H1 (cell line): ENCODE measurements around the gene SMARCD1. TPM values are rescaled to one million over a fixed set of nuclear protein-coding genes. Genes with fewer than 3 reads are reported as not detected.

Source experiments
- CTCF ChIA-PET: fragments of 300-600 bp; sonication (Branson Sonifier 250); formaldehyde crosslinking; loops from one replicate; lab custom pipeline; 2021; ENCODE audit not compliant: partially characterized antibody; lab: Charles Lee
- POLR2A ChIA-PET: fragments of 300-600 bp; sonication (Branson Sonifier 250); formaldehyde crosslinking; loops from one replicate; lab custom pipeline; 2021; ENCODE audit warnings: inconsistent platforms; ENCODE audit not compliant: partially characterized antibody; lab: Charles Lee
- DNase-seq, 2 experiments: peaks; one replicate each; pipeline versions ENCODE4 v3.0.0 to v3.0.0-alpha.2; 2010 to 2022; ENCODE audit warnings: low spot score in 2 of 2, low read depth in 1 of 2, mixed read lengths in 1 of 2
- FAIRE-seq: peaks from 2 replicates; lab custom pipeline; 2011; peaks lifted over from hg19 to GRCh38; lab: Jason Lieb, UNC
- H2AFZ ChIP-seq: 2 replicates; pipeline ENCODE4 v1.8.1; 2012; ENCODE audit warnings: low read length, inconsistent platforms
- H2AK5ac ChIP-seq: 2 replicates; pipeline ENCODE4 v1.6.1; 2013; ENCODE audit warnings: low read depth, low read length
- H2BK120ac ChIP-seq: replicated peaks from 2 replicates; pipeline ENCODE3; 2013; ENCODE audit warnings: low read depth, low read length, inconsistent platforms
- H2BK12ac ChIP-seq: 2 replicates; pipeline ENCODE4 v1.6.1; 2013; ENCODE audit warnings: low read depth, low read length
- H2BK15ac ChIP-seq: 2 replicates; pipeline ENCODE4 v1.6.1; 2013; ENCODE audit warnings: low read length
- H2BK20ac ChIP-seq: 2 replicates; pipeline ENCODE4 v1.6.1; 2013; ENCODE audit warnings: low read length
- H2BK5ac ChIP-seq: 2 replicates; pipeline ENCODE4 v1.6.1; 2013; ENCODE audit warnings: low read depth, low read length
- H3K14ac ChIP-seq: 2 replicates; pipeline ENCODE4 v1.6.1; 2013; ENCODE audit warnings: inconsistent platforms; ENCODE audit not compliant: insufficient read length
- H3K18ac ChIP-seq: 2 replicates; pipeline ENCODE4 v1.6.1; 2013; ENCODE audit warnings: low read length; ENCODE audit errors: extremely low read depth
- H3K23ac ChIP-seq: 2 replicates; pipeline ENCODE4 v1.6.1; 2013; ENCODE audit warnings: inconsistent platforms; ENCODE audit not compliant: insufficient read length
- H3K23me2 ChIP-seq: 2 replicates; pipeline ENCODE4 v1.6.1; 2013; ENCODE audit warnings: low read depth, low read length
- H3K27ac ChIP-seq: 2 replicates; pipeline ENCODE4 v1.6.1; 2011; ENCODE audit warnings: low read depth, low read length, inconsistent platforms
- H3K27me3 ChIP-seq, 4 experiments: replicated peaks in 1 of 4; 1 replicate in 1 of 4; 2 replicates in 3 of 4; pipeline versions ENCODE4 v1.6.1 to v1.8.1; 2011 to 2013; ENCODE audit warnings: low read length in 3 of 4, mild to moderate bottlenecking in 3 of 4, inconsistent platforms in 2 of 4, mixed read lengths in 2 of 4, moderate library complexity in 1 of 4; ENCODE audit not compliant: control insufficient read depth in 3 of 4, insufficient read depth in 3 of 4; ENCODE audit errors: extremely low read depth in 1 of 4
- H3K36me3 ChIP-seq, 4 experiments: 2 replicates each; pipeline versions ENCODE4 v1.6.1 to v1.8.1; 2011 to 2013; ENCODE audit warnings: mild to moderate bottlenecking in 4 of 4, low read length in 3 of 4, moderate library complexity in 2 of 4, control low read depth in 1 of 4, inconsistent platforms in 1 of 4; ENCODE audit not compliant: insufficient read depth in 4 of 4, control insufficient read depth in 2 of 4
- H3K4ac ChIP-seq: replicated peaks from 2 replicates; pipeline ENCODE3; 2013; ENCODE audit warnings: low read length, low read depth, mixed read lengths, inconsistent platforms; ENCODE audit not compliant: insufficient read length
- H3K4me1 ChIP-seq, 4 experiments: replicated peaks in 1 of 4; 1 replicate in 1 of 4; 2 replicates in 3 of 4; pipeline versions ENCODE4 v1.6.1 to v1.8.1; 2011 to 2013; ENCODE audit warnings: low read length in 3 of 4, inconsistent platforms in 2 of 4, mixed read lengths in 1 of 4; ENCODE audit not compliant: insufficient read depth in 4 of 4, control insufficient read depth in 3 of 4
- H3K4me2 ChIP-seq, 2 experiments: 2 replicates each; pipeline versions ENCODE4 v1.6.1 to v1.8.1; 2011 to 2013; ENCODE audit warnings: low read depth in 2 of 2, low read length in 2 of 2, control low read depth in 1 of 2, inconsistent platforms in 1 of 2, mild to moderate bottlenecking in 1 of 2; ENCODE audit not compliant: insufficient read depth in 1 of 2
- H3K4me3 ChIP-seq, 4 experiments: fragments of 200-600, 300-600 bp in 1 of 4; sonication (generic), shearing (Covaris generic), sonication (Bioruptor Twin) in 1 of 4; 2 replicates each; pipeline versions ENCODE4 v1.5.1 to v1.8.1; 2011 to 2016; ENCODE audit warnings: low read length in 4 of 4, low read depth in 3 of 4, control low read depth in 2 of 4, inconsistent platforms in 2 of 4, mild to moderate bottlenecking in 2 of 4, mixed read lengths in 1 of 4, moderate library complexity in 1 of 4; ENCODE audit not compliant: insufficient read depth in 2 of 4; ENCODE audit errors: extremely low read depth in 1 of 4
- H3K56ac ChIP-seq: replicated peaks from 2 replicates; pipeline ENCODE3; 2013; ENCODE audit warnings: low read depth, mild to moderate bottlenecking, mixed read lengths, low read length, inconsistent platforms; ENCODE audit not compliant: insufficient read length
- H3K79me1 ChIP-seq: 2 replicates; pipeline ENCODE4 v1.6.1; 2013; ENCODE audit warnings: low read depth, low read length, control low read depth
- H3K79me2 ChIP-seq, 2 experiments: 2 replicates each; pipeline versions ENCODE4 v1.6.1 to v1.8.1; 2012 to 2013; ENCODE audit warnings: low read length in 2 of 2, mild to moderate bottlenecking in 2 of 2, inconsistent platforms in 1 of 2; ENCODE audit not compliant: insufficient read depth in 2 of 2, control insufficient read depth in 1 of 2
- H3K9ac ChIP-seq, 4 experiments: replicated peaks in 1 of 4; 1 replicate in 1 of 4; 2 replicates in 3 of 4; pipeline versions ENCODE4 v1.6.1 to v1.8.1; 2011 to 2013; ENCODE audit warnings: low read depth in 3 of 4, low read length in 3 of 4, control low read depth in 2 of 4, mild to moderate bottlenecking in 2 of 4, moderate library complexity in 2 of 4, inconsistent platforms in 1 of 4; ENCODE audit errors: extremely low read depth in 1 of 4
- H3K9me3 ChIP-seq, 2 experiments: 2 replicates each; pipeline versions ENCODE4 v1.6.1 to v1.8.1; 2012 to 2013; ENCODE audit warnings: mild to moderate bottlenecking in 2 of 2, moderate library complexity in 2 of 2, control low read depth in 1 of 2, inconsistent platforms in 1 of 2, low read depth in 1 of 2, low read length in 1 of 2, mixed read lengths in 1 of 2; ENCODE audit not compliant: insufficient read depth in 2 of 2
- H4K20me1 ChIP-seq, 2 experiments: replicated peaks in 1 of 2; 2 replicates each; pipeline versions ENCODE3 to v1.8.1; 2011 to 2013; ENCODE audit warnings: inconsistent platforms in 2 of 2, low read length in 2 of 2, mild to moderate bottlenecking in 1 of 2; ENCODE audit not compliant: insufficient read depth in 2 of 2, control insufficient read depth in 1 of 2
- H4K5ac ChIP-seq: 2 replicates; pipeline ENCODE4 v1.6.1; 2013; ENCODE audit warnings: low read length, low read depth, mixed read lengths, inconsistent platforms; ENCODE audit not compliant: insufficient read length
- H4K8ac ChIP-seq: 2 replicates; pipeline ENCODE4 v1.8.0; 2013; ENCODE audit warnings: mild to moderate bottlenecking, moderate library complexity, low read length, inconsistent platforms; ENCODE audit not compliant: insufficient read depth; ENCODE audit errors: extremely low read depth
- H4K91ac ChIP-seq: replicated peaks from 2 replicates; pipeline ENCODE3; 2013; ENCODE audit warnings: low read length, mixed read lengths, inconsistent platforms; ENCODE audit not compliant: insufficient read length
- CTBP2 ChIP-seq: IDR thresholded peaks from 2 replicates; pipeline ENCODE4 v1.7.0; 2011; ENCODE audit warnings: borderline replicate concordance, mild to moderate bottlenecking, moderate library complexity, mixed read lengths, low read length; ENCODE audit not compliant: insufficient read depth, insufficient read length
- MAX ChIP-seq: IDR thresholded peaks from 2 replicates; pipeline ENCODE4 v1.6.1; 2012; ENCODE audit warnings: inconsistent platforms
- POLR2A ChIP-seq, 2 experiments: IDR thresholded peaks; 1 replicate in 1 of 2; 2 replicates in 1 of 2; pipeline ENCODE4 v1.6.1; 2011; ENCODE audit warnings: low read depth in 2 of 2, low read length in 2 of 2, mild to moderate bottlenecking in 2 of 2; ENCODE audit errors: control extremely low read depth in 1 of 2
- ZNF274 ChIP-seq: IDR thresholded peaks from 2 replicates; pipeline ENCODE4 v1.7.0; 2012; ENCODE audit warnings: low read length, borderline replicate concordance; ENCODE audit errors: extremely low read depth
- whole genome bisulfite sequencing, 2 experiments: shearing (Covaris generic) in 1 of 2; methylation state at CpG; one replicate each; pipeline versions ENCODE4 v1.1.6 to v1.1.7; 2013 to 2015; ENCODE audit warnings: low lambda C conversion rate in 2 of 2, mixed read lengths in 2 of 2, inconsistent platforms in 1 of 2, low coverage in 1 of 2, missing lambda C conversion rate in 1 of 2; ENCODE audit not compliant: insufficient replicate concordance in 2 of 2, insufficient coverage in 1 of 2, insufficient read length in 1 of 2; ENCODE audit errors: extremely low coverage in 1 of 2, missing lambda C conversion rate in 1 of 2; 5-methylcytosine and 5-hydroxymethylcytosine counted together
- polyA plus RNA-seq, 7 experiments: library from polyadenylated mRNA; depleted of rRNA in 3 of 7; stranded (reverse) in 5 of 7; unstranded in 2 of 7; fragments of >200 nt in 5 of 7; fragments of 200-250 nt in 2 of 7; gene quantifications; 1 replicate in 5 of 7; 2 replicates in 1 of 7; 4 replicates in 1 of 7; pipeline versions ENCODE4 v1.2.1 to v1.2.3, GENCODE V29; 2011 to 2013; ENCODE audit warnings: missing spikeins in 2 of 7, mixed read lengths in 2 of 7
- total RNA-seq: library from RNA; stranded (reverse); fragmentation: NEBNext Ultra II Directional; extraction: Animal tissue kit (Norgen Biotek cat#: 25700); gene quantifications from 2 replicates; pipeline ENCODE4 v1.2.1, GENCODE V29; 2021

The SMARCD1 gene
- total and polyA plus RNA-seq, 2 of the 8 experiments (the other 6 are each of a cell fraction or from before 2014, with no cell fraction given) = 128 to 130 TPM

- Histone ChIP-seq H3K4me2 (0 out of 4 replicates have a peak within 1 kb of the TSS, but pooled peaks of 1 of the 2 experiments have one; percentile 7), H4K5ac (no peak within 1 kb of the TSS), H3K79me1 (no peaks in the 10 kb centered on the region), H4K91ac (no peak within 1 kb of the TSS), H2AFZ (no peak within 1 kb of the TSS), H4K20me1 (peaks cover 0 to 5% of the 10 kb centered on the region in 2 experiments), H3K23ac (no peak within 1 kb of the TSS), H3K79me2 (no peaks in the 10 kb centered on the region), H4K8ac (peak within 1 kb of the TSS; percentile 7; the same call in 1 of the 2 replicates), H3K56ac (no peak within 1 kb of the TSS), H3K27ac (no peak within 1 kb of the TSS), H2BK5ac (0 out of 2 replicates have a peak within 1 kb of the TSS, but pooled peaks have one; percentile 2), H2AK5ac (no peak within 1 kb of the TSS), H3K4me1 (peaks cover 2 to 9% (median 6%) of the 10 kb centered on the region in 4 experiments; a peak in 5 of 7 replicates), H3K36me3 (peaks cover 10 to 20% (median 12%) of the 10 kb centered on the region in 4 experiments), H2BK20ac (no peak within 1 kb of the TSS), H2BK12ac (0 out of 2 replicates have a peak within 1 kb of the TSS, but pooled peaks have one; percentile 27), H3K23me2 (no peaks in the 10 kb centered on the region), H3K14ac (no peak within 1 kb of the TSS), H3K4ac (no peak within 1 kb of the TSS), H2BK120ac (no peak within 1 kb of the TSS), H3K18ac (no peak within 1 kb of the TSS), H3K9ac (no peak within 1 kb of the TSS; a peak in 1 of 7 replicates), H3K27me3 (no peaks in the 10 kb centered on the region), H3K9me3 (no peaks in the 10 kb centered on the region), H3K4me3 (no peak within 1 kb of the TSS), H2BK15ac (0 out of 2 replicates have a peak within 1 kb of the TSS, but pooled peaks have one; percentile 19)
- POLR2A ChIA-PET = interaction anchor here (0.8 to 27.1 kb wide), 6 partner anchors 5 to 66 kb away, joined by 3 to 457 read pairs (median 4); partner anchors contain the start of genes COX14, GPD1 and SMARCD1
- CTCF ChIA-PET = interaction anchor here (0.6 to 32.9 kb wide), 14 partner anchors 7 to 582 kb away, joined by 3 to 625 read pairs (median 4); partner anchors contain the start of genes CERS5, COX14 and SMARCD1
- peak in 1 of 2 experiments; percentile 67 for DNase-seq
- TF ChIP-seq POLR2A (IDR thresholded peaks at IDR 0.05; ENCODE audit: control extremely low read depth in 1 of 2, low read depth in 2 of 2, low read length in 2 of 2) (0 out of 3 replicates have a peak, but pooled peaks of 1 of the 2 experiments have one; percentile 32), MAX (peak; percentile 24; the same call in 1 of the 2 replicates), CTBP2 (no peak), ZNF274 (no peak)
- WGBS, 2 experiments = 65% methylated on average over 13 of the region's 13 CpGs; no CpG with 5 or more reads in 1 of the 2 experiments
- no peak for FAIRE-seq
These were observed 18.7 kb downstream of the SMARCD1 start, which contains the start of gene GPD1 for GRCh38 chr12:50103767-50104321. Gene GPD1 (plus strand): TSS chr12:50104008. CDS start chr12:50104051, 43 bp downstream.
